ENCODE data around the gene PHF21A. TPM values are rescaled to one million over a fixed set of nuclear protein-coding genes. Genes with fewer than 3 reads are reported as not detected.
A peak's percentile ranks its signal among the peaks of the same experiment; 100 is the strongest.

The PHF21A gene
- polyA plus RNA-seq, 3 donors = 6.2 to 95.2 (median 14.0) TPM

DNA sequence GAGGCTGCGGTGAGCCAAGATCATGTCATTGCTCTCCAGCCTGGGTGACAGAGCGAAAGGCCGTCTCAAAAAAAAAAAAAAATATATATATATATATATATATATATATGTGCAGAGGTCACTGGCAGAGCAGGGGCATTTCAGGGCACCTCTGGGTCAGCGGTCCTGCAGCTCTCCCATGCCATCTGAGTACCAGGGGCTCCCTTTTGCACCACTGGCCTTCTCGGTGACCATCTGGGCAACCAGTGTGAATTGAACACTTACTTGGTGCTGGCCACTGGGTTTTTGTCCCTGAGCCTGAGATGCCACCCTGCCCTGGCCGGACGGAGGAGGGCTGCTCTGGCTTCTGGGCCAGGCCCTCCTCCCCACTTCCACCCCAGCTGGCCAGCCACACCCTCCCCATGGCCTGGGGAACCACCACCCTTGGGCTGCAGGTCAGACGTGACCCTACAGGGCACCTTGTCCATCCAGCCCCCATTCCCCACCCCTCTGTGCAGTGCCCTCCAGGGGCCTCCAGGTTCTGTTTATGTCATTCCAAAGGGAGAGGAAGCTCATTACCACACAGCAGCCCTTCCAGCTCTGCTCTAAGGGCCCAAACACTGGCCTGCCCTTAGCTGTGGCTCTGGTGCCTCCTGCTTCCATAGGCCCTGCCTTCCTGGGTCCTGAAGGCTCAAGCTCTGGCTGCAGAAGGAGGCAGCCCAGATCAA, 225.5 kb downstream of the PHF21A start:
- no peak overlapping the region for H3K9ac ChIP-seq (ENCODE audit: insufficient read depth, low read length, poor library complexity, severe bottlenecking)
- peaks cover 2 to 3% of the 10 kb centered on the region in 2 donors for H3K36me3 Mint-ChIP-seq
- no peaks in the 10 kb centered on the region for H3K36me3 ChIP-seq (replicated peaks in 1 of 2; ENCODE audit: control insufficient read depth in 1 of 2, insufficient read depth in 2 of 2, low read length in 2 of 2)
- TF ChIP-seq, protein P1, sequence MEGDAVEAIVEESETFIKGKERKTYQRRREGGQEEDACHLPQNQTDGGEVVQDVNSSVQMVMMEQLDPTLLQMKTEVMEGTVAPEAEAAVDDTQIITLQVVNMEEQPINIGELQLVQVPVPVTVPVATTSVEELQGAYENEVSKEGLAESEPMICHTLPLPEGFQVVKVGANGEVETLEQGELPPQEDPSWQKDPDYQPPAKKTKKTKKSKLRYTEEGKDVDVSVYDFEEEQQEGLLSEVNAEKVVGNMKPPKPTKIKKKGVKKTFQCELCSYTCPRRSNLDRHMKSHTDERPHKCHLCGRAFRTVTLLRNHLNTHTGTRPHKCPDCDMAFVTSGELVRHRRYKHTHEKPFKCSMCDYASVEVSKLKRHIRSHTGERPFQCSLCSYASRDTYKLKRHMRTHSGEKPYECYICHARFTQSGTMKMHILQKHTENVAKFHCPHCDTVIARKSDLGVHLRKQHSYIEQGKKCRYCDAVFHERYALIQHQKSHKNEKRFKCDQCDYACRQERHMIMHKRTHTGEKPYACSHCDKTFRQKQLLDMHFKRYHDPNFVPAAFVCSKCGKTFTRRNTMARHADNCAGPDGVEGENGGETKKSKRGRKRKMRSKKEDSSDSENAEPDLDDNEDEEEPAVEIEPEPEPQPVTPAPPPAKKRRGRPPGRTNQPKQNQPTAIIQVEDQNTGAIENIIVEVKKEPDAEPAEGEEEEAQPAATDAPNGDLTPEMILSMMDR (IDR thresholded peaks at IDR 0.05) = no peak
- 95% methylated on average over 5 of the region's 8 CpGs for WGBS (ENCODE audit: insufficient coverage)
- no peak overlapping the region for H3K27ac Mint-ChIP-seq
- peaks cover 44 to 64% (median 47%) of the 10 kb centered on the region in 3 donors for H3K27me3 Mint-ChIP-seq (ENCODE audit: low read depth in 3 of 3)
- H2AFZ ChIP-seq (ENCODE audit: insufficient read depth, low read depth, low read length, poor library complexity, severe bottlenecking) = no peak overlapping the region
- no peak overlapping the region for H3K4me2 ChIP-seq (replicated peaks; ENCODE audit: extremely low read depth, low read length, poor library complexity, severe bottlenecking)
- H3K4me1 Mint-ChIP-seq = peaks cover 6% of the 10 kb centered on the region
- H3K4me1 ChIP-seq (ENCODE audit: control insufficient read depth in 1 of 2, insufficient read depth in 2 of 2, low read length in 2 of 2) = peaks cover 11 to 15% of the 10 kb centered on the region in 2 donors
- H3K9me3 ChIP-seq (replicated peaks in 1 of 2; ENCODE audit: control insufficient read depth in 1 of 2, insufficient read depth in 1 of 2, low read length in 2 of 2) = peaks cover 4 to 14% of the 10 kb centered on the region in 2 donors
- H3K4me3 ChIP-seq (replicated peaks in 1 of 3; ENCODE audit: low read depth in 2 of 3, low read length in 3 of 3) = no peak overlapping the region
- H3K79me2 ChIP-seq (ENCODE audit: insufficient read depth, low read length) = no peaks in the 10 kb centered on the region
- no peak overlapping the region for H3K27ac ChIP-seq (ENCODE audit: low read depth in 1 of 2, low read length in 2 of 2)
- H3K4me3 Mint-ChIP-seq = no peak overlapping the region
- H3K9me3 Mint-ChIP-seq = peaks cover 0 to 10% (median 3%) of the 10 kb centered on the region in 7 donors
- H4K20me1 ChIP-seq (ENCODE audit: insufficient read depth, low read length) = no peaks in the 10 kb centered on the region
- peaks cover 19 to 48% of the 10 kb centered on the region in 2 donors for H3K27me3 ChIP-seq (ENCODE audit: control insufficient read depth in 2 of 2, insufficient read depth in 2 of 2, low read length in 2 of 2)
- intact Hi-C loops (cut with micrococcal nuclease) = no loop called here
- no peak for DNase-seq

DNA sequence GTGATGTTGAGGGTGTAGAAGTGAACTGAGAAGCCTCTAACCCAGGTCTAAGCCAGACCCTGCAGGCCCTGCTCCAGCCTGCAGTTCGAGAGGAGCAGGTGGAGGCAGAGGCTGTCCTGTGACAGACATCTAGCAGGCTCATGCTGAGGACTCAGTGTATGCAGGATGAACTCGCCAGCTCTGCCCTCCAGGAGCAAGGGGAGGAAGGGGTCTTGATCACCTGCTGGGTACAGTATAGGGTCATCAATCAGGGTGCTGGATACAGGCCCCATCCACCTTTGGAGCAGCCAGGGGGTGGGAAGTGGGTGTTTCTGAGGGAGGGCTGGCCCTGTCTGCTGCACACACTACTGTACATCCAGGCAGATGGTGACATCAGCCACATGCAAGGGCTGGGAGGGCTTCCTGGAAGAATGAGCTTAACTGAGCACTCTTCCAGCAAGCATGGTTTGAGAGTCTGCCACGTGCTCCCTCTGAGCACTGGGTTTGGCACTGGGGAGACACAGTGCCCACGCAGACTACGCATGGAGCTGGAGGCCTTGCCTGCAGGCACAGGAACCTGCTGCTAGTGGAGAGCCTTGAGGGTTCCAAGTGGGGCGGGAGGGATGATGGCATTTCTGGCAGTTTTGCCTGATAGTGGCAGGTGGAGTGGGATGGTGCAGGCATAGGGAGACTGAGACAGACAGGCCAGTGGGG, 226.6 kb downstream of the PHF21A start:
- Mint-ChIP-seq H3K4me3 (no peak overlapping the region), H3K36me3 (no peaks in the 10 kb centered on the region), H3K9me3 (peaks cover 0 to 6% (median 0%) of the 10 kb centered on the region in 7 donors), H3K4me1 (peaks cover 2% of the 10 kb centered on the region), H3K27ac (peak overlapping the region in 1 of 7 donors; percentile 43), H3K27me3 (ENCODE audit: low read depth in 3 of 3) (peaks cover 40 to 60% (median 40%) of the 10 kb centered on the region in 3 donors)
- H3K27me3 ChIP-seq (ENCODE audit: control insufficient read depth in 2 of 2, insufficient read depth in 2 of 2, low read length in 2 of 2) = peaks cover 14 to 42% of the 10 kb centered on the region in 2 donors
- WGBS (ENCODE audit: insufficient coverage) = 90% methylated on average over 6 of the region's 6 CpGs
- H3K4me1 ChIP-seq (ENCODE audit: control insufficient read depth in 1 of 2, insufficient read depth in 2 of 2, low read length in 2 of 2) = peaks cover 7 to 8% of the 10 kb centered on the region in 2 donors
- no peak overlapping the region for H3K9ac ChIP-seq (ENCODE audit: insufficient read depth, low read length, poor library complexity, severe bottlenecking)
- H3K9me3 ChIP-seq (replicated peaks in 1 of 2; ENCODE audit: control insufficient read depth in 1 of 2, insufficient read depth in 1 of 2, low read length in 2 of 2) = peaks cover 4 to 10% of the 10 kb centered on the region in 2 donors
- H3K4me2 ChIP-seq (replicated peaks; ENCODE audit: extremely low read depth, low read length, poor library complexity, severe bottlenecking) = no peak overlapping the region
- TF ChIP-seq, protein P1 (IDR thresholded peaks at IDR 0.05) = no peak
- no peak for DNase-seq
- H3K36me3 ChIP-seq (replicated peaks in 1 of 2; ENCODE audit: control insufficient read depth in 1 of 2, insufficient read depth in 2 of 2, low read length in 2 of 2) = no peaks in the 10 kb centered on the region
- intact Hi-C loops (cut with micrococcal nuclease) = no loop called here
- H2AFZ ChIP-seq (ENCODE audit: insufficient read depth, low read depth, low read length, poor library complexity, severe bottlenecking) = no peak overlapping the region
- no peak overlapping the region for H3K27ac ChIP-seq (ENCODE audit: low read depth in 1 of 2, low read length in 2 of 2)
- no peak overlapping the region for H3K4me3 ChIP-seq (replicated peaks in 1 of 3; ENCODE audit: low read depth in 2 of 3, low read length in 3 of 3)
- no peaks in the 10 kb centered on the region for H3K79me2 ChIP-seq (ENCODE audit: insufficient read depth, low read length)
- H4K20me1 ChIP-seq (ENCODE audit: insufficient read depth, low read length) = no peaks in the 10 kb centered on the region

Data from CD14-positive monocyte (primary cell).